IMR-90 (cell line): Measurements from ENCODE around the gene SLC8A1. TPM values are rescaled to one million over a fixed set of nuclear protein-coding genes. Genes with fewer than 3 reads are reported as not detected.

Experiments used
- ATAC-seq: fragments of 200-7000 bp; cut with Tn5 transposase; 2 replicates; pipeline ENCODE4 v1.9.1; 2020; ENCODE audit warnings: low read depth, mild to moderate bottlenecking, moderate library complexity
- BruUV-seq: library from RNA; stranded (reverse); fragments of 400-500 nt; replicated peaks from 2 replicates; lab custom pipeline; 2021; lab: Mats Ljungman, UMichigan
- CTCF ChIA-PET: fragments of 300-600 bp; formaldehyde crosslinking; extraction: SDS; loops from one replicate; lab custom pipeline; 2021; ENCODE audit warnings: antibody characterized with exemption; lab: Yijun Ruan, JAX
- POLR2A ChIA-PET: fragments of 300-600 bp; sonication (Branson Sonifier 250); formaldehyde crosslinking; loops from one replicate; lab custom pipeline; 2022; ENCODE audit warnings: antibody characterized with exemption; ENCODE audit not compliant: unreplicated experiment; lab: Charles Lee
- DNase-seq: peaks from one replicate; pipeline ENCODE4 v3.0.0; 2013
- H2AFZ ChIP-seq: replicated peaks from 2 replicates; pipeline ENCODE3; 2013; ENCODE audit warnings: low read length, mild to moderate bottlenecking; ENCODE audit not compliant: poor library complexity
- H2AK5ac ChIP-seq: 2 replicates; pipeline ENCODE4 v1.6.1; 2013; ENCODE audit warnings: low read depth, low read length, inconsistent platforms
- H2AK9ac ChIP-seq: replicated peaks from 2 replicates; pipeline ENCODE3; 2013; ENCODE audit warnings: mild to moderate bottlenecking, low read depth, low read length, moderate library complexity; ENCODE audit not compliant: poor library complexity
- H2BK120ac ChIP-seq: 2 replicates; pipeline ENCODE4 v1.6.1; 2013; ENCODE audit warnings: low read depth, low read length, inconsistent platforms
- H2BK15ac ChIP-seq: 3 replicates; pipeline ENCODE4 v1.6.1; 2013; ENCODE audit warnings: low read depth, low read length, inconsistent platforms
- H2BK20ac ChIP-seq: 2 replicates; pipeline ENCODE4 v1.6.1; 2013; ENCODE audit warnings: low read depth, mild to moderate bottlenecking, inconsistent platforms, low read length, moderate library complexity
- H2BK5ac ChIP-seq: 2 replicates; pipeline ENCODE4 v1.6.1; 2013; ENCODE audit warnings: mild to moderate bottlenecking, low read depth, low read length, inconsistent platforms; ENCODE audit not compliant: poor library complexity, severe bottlenecking
- H3K14ac ChIP-seq: replicated peaks from 2 replicates; pipeline ENCODE4 v1.6.1; 2013; ENCODE audit warnings: low read depth, low read length, inconsistent platforms
- H3K18ac ChIP-seq: 2 replicates; pipeline ENCODE4 v1.6.1; 2013; ENCODE audit warnings: low read depth, low read length, control low read depth
- H3K23ac ChIP-seq: 2 replicates; pipeline ENCODE4 v1.6.1; 2013; ENCODE audit warnings: low read depth, low read length, inconsistent platforms
- H3K27ac ChIP-seq: 2 replicates; pipeline ENCODE4 v1.5.1; 2013; ENCODE audit warnings: mild to moderate bottlenecking, control low read depth, low read length; ENCODE audit not compliant: insufficient read depth
- H3K27me3 ChIP-seq: 2 replicates; pipeline ENCODE4 v1.6.1; 2013; ENCODE audit warnings: low read length; ENCODE audit not compliant: control insufficient read depth, insufficient read depth
- H3K36me3 ChIP-seq: 2 replicates; pipeline ENCODE4 v1.6.1; 2013; ENCODE audit warnings: low read length, mixed read lengths; ENCODE audit not compliant: control insufficient read depth, insufficient read depth
- H3K4ac ChIP-seq: 2 replicates; pipeline ENCODE4 v1.6.1; 2013; ENCODE audit warnings: low read depth, low read length, inconsistent platforms
- H3K4me1 ChIP-seq: 2 replicates; pipeline ENCODE4 v1.6.1; 2013; ENCODE audit warnings: low read length, mixed read lengths; ENCODE audit not compliant: control insufficient read depth, insufficient read depth
- H3K4me2 ChIP-seq: 2 replicates; pipeline ENCODE4 v1.6.1; 2013; ENCODE audit warnings: low read depth, mild to moderate bottlenecking, control low read depth, low read length, moderate library complexity
- H3K4me3 ChIP-seq: 2 replicates; pipeline ENCODE4 v1.5.1; 2013; ENCODE audit warnings: low read depth, mild to moderate bottlenecking, control low read depth, low read length, moderate library complexity; ENCODE audit not compliant: insufficient read depth
- H3K56ac ChIP-seq: 2 replicates; pipeline ENCODE4 v1.6.1; 2013; ENCODE audit warnings: low read length, inconsistent platforms; ENCODE audit not compliant: insufficient read depth; ENCODE audit errors: extremely low read depth
- H3K79me1 ChIP-seq, 2 experiments: 2 replicates each; pipeline ENCODE4 v1.6.1; 2013; ENCODE audit warnings: low read length in 2 of 2, inconsistent platforms in 1 of 2, low read depth in 1 of 2
- H3K9ac ChIP-seq: 2 replicates; pipeline ENCODE4 v1.6.1; 2013; ENCODE audit warnings: low read depth, low read length, control low read depth
- H3K9me1 ChIP-seq: 2 replicates; pipeline ENCODE4 v1.6.1; 2013; ENCODE audit warnings: low read length, inconsistent platforms; ENCODE audit not compliant: insufficient read depth
- H3K9me3 ChIP-seq: 2 replicates; pipeline ENCODE4 v1.6.1; 2013; ENCODE audit warnings: low read length; ENCODE audit not compliant: control insufficient read depth, insufficient read depth
- H4K20me1 ChIP-seq: 2 replicates; pipeline ENCODE4 v1.6.1; 2013; ENCODE audit warnings: low read length, inconsistent platforms; ENCODE audit not compliant: insufficient read depth
- H4K5ac ChIP-seq: 2 replicates; pipeline ENCODE4 v1.6.1; 2013; ENCODE audit warnings: mild to moderate bottlenecking, low read depth, low read length, control low read depth
- H4K8ac ChIP-seq, 2 experiments: 2 replicates each; pipeline ENCODE4 v1.6.1; 2013; ENCODE audit warnings: low read depth in 2 of 2, low read length in 2 of 2, control low read depth in 1 of 2, inconsistent platforms in 1 of 2
- H4K91ac ChIP-seq: 2 replicates; pipeline ENCODE4 v1.6.1; 2013; ENCODE audit warnings: low read depth, low read length, inconsistent platforms; ENCODE audit not compliant: insufficient read depth
- FOS ChIP-seq: fragments of 150-350 bp; IDR thresholded peaks from 2 replicates; pipeline ENCODE4 v1.6.1; 2016; ENCODE audit warnings: low read depth, low read length
- USF2 ChIP-seq: fragments of 150-350 bp; IDR thresholded peaks from 2 replicates; pipeline ENCODE4 v1.6.1; 2017; ENCODE audit warnings: mild to moderate bottlenecking, antibody characterized with exemption, low read length, low read depth
- WGBS, 2 experiments: methylation state at CpG; one replicate each; pipeline versions ENCODE4 v1.1.5 to v1.1.7; 2013; ENCODE audit warnings: missing lambda C conversion rate in 2 of 2; ENCODE audit not compliant: insufficient read length in 1 of 2; ENCODE audit errors: extremely low coverage in 2 of 2; 5-methylcytosine and 5-hydroxymethylcytosine counted together
- dilution Hi-C: fragments of 300-500 bp; cut with HindIII; formaldehyde crosslinking; loops from one replicate; pipeline ENCODE4 v1.14.3; 2018; ENCODE audit warnings: low sequenced_read_pairs; ENCODE audit not compliant: unreplicated experiment
- in situ Hi-C: fragments of 300-500 bp; cut with MboI; formaldehyde crosslinking; loops from 3 replicates; pipeline ENCODE4 v1.14.3; 2019; ENCODE audit warnings: low sequenced_read_pairs, inconsistent platforms, mixed read lengths
- intact Hi-C: fragments of 100-400 bp; cut with micrococcal nuclease; formaldehyde crosslinking; loops from 2 replicates; pipeline ENCODE4 v1.10.0; 2022
- polyA plus RNA-seq, 3 experiments: library from polyadenylated mRNA; depleted of rRNA; stranded (reverse); fragments of >200 nt; gene quantifications; 2 replicates each; pipeline ENCODE4 v1.2.3, GENCODE V29; 2012; ENCODE audit warnings: low replicate concordance in 1 of 3
- total RNA-seq: library from RNA; depleted of rRNA; stranded (reverse); fragments of >200 nt; gene quantifications from 2 replicates; pipeline ENCODE4 v1.2.3, GENCODE V29; 2012

The SLC8A1 gene
- total and polyA plus RNA-seq, 2 of the 4 experiments (the other 2 are of a cell fraction) = 7.7 to 57.0 TPM

DNA sequence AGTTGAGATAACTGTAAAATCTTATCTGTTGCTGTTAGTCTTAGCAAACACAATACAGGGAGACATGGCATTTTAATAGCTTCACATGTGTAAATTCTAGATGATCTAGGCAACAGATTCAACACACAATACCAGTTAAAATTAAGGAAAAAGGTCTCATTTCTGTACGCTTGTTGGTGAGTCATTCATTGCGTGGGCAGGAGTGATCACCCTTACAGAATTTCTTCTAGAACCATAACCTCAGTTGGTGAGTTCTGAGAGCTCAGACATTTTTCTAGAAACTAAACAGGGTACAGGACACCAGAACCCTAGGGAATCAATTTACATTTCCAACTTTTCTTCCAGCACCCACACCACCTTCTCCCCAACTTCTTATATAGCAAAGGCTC lies 81.9 kb downstream of the SLC8A1 start:
- Histone ChIP-seq H3K4me1 (peaks cover 21% of the 10 kb centered on the region), H3K4me3 (no peak overlapping the region), H3K4me2 (peak overlapping the region; percentile 41; the same call in 1 of the 2 replicates), H4K8ac (peak overlapping the region in 1 of 2 experiments; percentile 81; a peak in 3 of 4 replicates), H3K4ac (peak overlapping the region; percentile 63), H3K56ac (no peak overlapping the region), H2BK5ac (peak overlapping the region; percentile 94), H3K27me3 (no peaks in the 10 kb centered on the region), H2AK5ac (peak overlapping the region; percentile 14; the same call in 1 of the 2 replicates), H4K91ac (0 out of 2 replicates have a peak overlapping the region, but pooled peaks have one; percentile 29), H2AK9ac (no peak overlapping the region), H3K27ac (no peak overlapping the region), H4K5ac (peak overlapping the region; percentile 80; the same call in 1 of the 2 replicates), H3K79me1 (peaks cover 25 to 61% of the 10 kb centered on the region in 2 experiments), H2BK120ac (peak overlapping the region; percentile 83), H3K14ac (peak overlapping the region; percentile 23; the same call in 1 of the 2 replicates), H3K18ac (peak overlapping the region; percentile 95; the same call in 1 of the 2 replicates), H3K23ac (peak overlapping the region; percentile 62; the same call in 1 of the 2 replicates), H2BK15ac (peak overlapping the region; percentile 55; the same call in 2 of the 3 replicates), H2BK20ac (peak overlapping the region; percentile 73), H4K20me1 (no peaks in the 10 kb centered on the region), H3K9ac (no peak overlapping the region), H3K9me3 (no peaks in the 10 kb centered on the region), H3K9me1 (peaks cover 3% of the 10 kb centered on the region), H3K36me3 (no peaks in the 10 kb centered on the region), H2AFZ (no peak overlapping the region)
- BruUV-seq = no TSS peak
- WGBS, 2 experiments = no CpG with 5 or more reads among the region's 2 CpGs
- ATAC-seq (no peak), DNase-seq (peak; percentile 85)
- intact Hi-C loops = loop anchor here (5.0 kb wide), 5 partner anchors 62 to 268 kb away; no protein-coding TSS in a partner anchor
- in situ Hi-C loops = no loop called here
- TF ChIP-seq USF2 = no peak
- TF ChIP-seq FOS = peak; percentile 73
- ChIA-PET CTCF (interaction anchor here (0.8 kb wide), 1 partner anchor 78 kb away, joined by 3 read pairs; no protein-coding TSS in a partner anchor), POLR2A (interaction anchor here (0.7 kb wide), 1 partner anchor 118 kb away, joined by 4 read pairs; no protein-coding TSS in a partner anchor)
- dilution Hi-C loops = no loop called here
